Neural crest cell (in vitro differentiated cells): ENCODE results near the gene SORCS3. TPM values are rescaled to one million over a fixed set of nuclear protein-coding genes. Genes with fewer than 3 reads are reported as not detected.
A peak's percentile ranks its signal among the peaks of the same experiment; 100 is the strongest.

Source experiments
- DNase-seq: peaks from one replicate; pipeline ENCODE4 v3.0.0; 2021; ENCODE audit warnings: low read depth, mixed read lengths, low spot score
- H3K27ac Mint-ChIP-seq: one replicate; pipeline ENCODE4 v1.8.0; 2021; ENCODE audit warnings: mild to moderate bottlenecking, mixed read lengths; ENCODE audit not compliant: unreplicated experiment
- H3K27me3 Mint-ChIP-seq: 2 replicates; pipeline ENCODE4 v1.8.0; 2021; ENCODE audit warnings: low read depth, mild to moderate bottlenecking, mixed read lengths
- H3K36me3 Mint-ChIP-seq: 2 replicates; pipeline ENCODE4 v1.8.0; 2021; ENCODE audit warnings: low read depth, mild to moderate bottlenecking, mixed read lengths
- H3K4me1 Mint-ChIP-seq: 2 replicates; pipeline ENCODE4 v1.8.0; 2021; ENCODE audit warnings: mixed read lengths
- H3K4me3 Mint-ChIP-seq: one replicate; pipeline ENCODE4 v1.8.0; 2021; ENCODE audit warnings: mild to moderate bottlenecking, mixed read lengths
- H3K9me3 Mint-ChIP-seq: 2 replicates; pipeline ENCODE4 v1.8.0; 2021; ENCODE audit warnings: mixed read lengths
- CTCF ChIP-seq: fragments of 200-600 bp; sonication (generic); conservative IDR thresholded peaks from 2 replicates; pipeline ENCODE4 v1.5.0; 2021; ENCODE audit warnings: antibody characterized with exemption, mild to moderate bottlenecking
- total RNA-seq: library from RNA; stranded (reverse); gene quantifications from 2 replicates; pipeline ENCODE4 v1.2.1, GENCODE V29; 2021

The SORCS3 gene
- total RNA-seq, 1 donor from 2014 or later: 3.3 TPM

GRCh38 chr10:104935656-104936055 is 294.6 kb downstream of the SORCS3 start:
- no peak overlapping the region for H3K27ac Mint-ChIP-seq
- peaks cover 7% of the 10 kb centered on the region for H3K9me3 Mint-ChIP-seq
- DNase-seq: no peak
- H3K4me1 Mint-ChIP-seq: no peaks in the 10 kb centered on the region
- no peak overlapping the region for H3K4me3 Mint-ChIP-seq
- H3K27me3 Mint-ChIP-seq: no peaks in the 10 kb centered on the region
- no peaks in the 10 kb centered on the region for H3K36me3 Mint-ChIP-seq
- TF ChIP-seq CTCF: no peak

GRCh38 chr10:104937567-104937966 is 296.5 kb downstream of the SORCS3 start:
- Mint-ChIP-seq H3K4me3 (no peak overlapping the region), H3K4me1 (no peaks in the 10 kb centered on the region), H3K27ac (no peak overlapping the region), H3K9me3 (peaks cover 7% of the 10 kb centered on the region), H3K27me3 (no peaks in the 10 kb centered on the region), H3K36me3 (no peaks in the 10 kb centered on the region)
- TF ChIP-seq CTCF: no peak
- no peak for DNase-seq

GRCh38 chr10:104938031-104938430 is 296.9 kb downstream of the SORCS3 start:
- no peak for TF ChIP-seq CTCF
- Mint-ChIP-seq H3K27me3 (no peaks in the 10 kb centered on the region), H3K27ac (no peak overlapping the region), H3K4me3 (no peak overlapping the region), H3K9me3 (peaks cover 7% of the 10 kb centered on the region), H3K36me3 (no peaks in the 10 kb centered on the region), H3K4me1 (no peaks in the 10 kb centered on the region)
- no peak for DNase-seq

GRCh38 chr10:104941662-104942061 is 300.6 kb downstream of the SORCS3 start:
- Mint-ChIP-seq H3K9me3 (peaks cover 3% of the 10 kb centered on the region), H3K36me3 (no peaks in the 10 kb centered on the region), H3K27ac (no peak overlapping the region), H3K4me3 (no peak overlapping the region), H3K4me1 (peaks cover under 1% of the 10 kb centered on the region), H3K27me3 (no peaks in the 10 kb centered on the region)
- DNase-seq: no peak
- no peak for TF ChIP-seq CTCF

- Mint-ChIP-seq H3K4me1 (peaks cover 8% of the 10 kb centered on the region), H3K4me3 (no peak overlapping the region), H3K27ac (peak overlapping the region; percentile 53), H3K36me3 (no peaks in the 10 kb centered on the region), H3K9me3 (no peaks in the 10 kb centered on the region), H3K27me3 (no peaks in the 10 kb centered on the region)
- DNase-seq: no peak
- TF ChIP-seq CTCF: no peak
Observed at GRCh38 chr10:104947314-104947713, 306.2 kb downstream of the SORCS3 start.
